Upper lobe of left lung (tissue), 4 donors: Measurements from ENCODE around the gene SLC38A3.

Experiments used
- CTCF ChIP-seq, 6 experiments: fragments of 450-650 bp in 4 of 6; fragments of 200-600 bp in 2 of 6; sonication (generic) in 2 of 6; IDR thresholded peaks; one replicate each; pipeline ENCODE4 v1.5.1; 2016 to 2019; ENCODE audit warnings: antibody characterized with exemption in 6 of 6
- EP300 ChIP-seq, 4 donors: sonication (generic); formaldehyde crosslinking; IDR thresholded peaks; one replicate each; pipeline ENCODE4 v1.5.1; 2017; ENCODE audit warnings: antibody characterized with exemption in 4 of 4, control low read depth in 2 of 4

GRCh38 chr3:50171540-50172301 is 33.4 kb upstream of the SLC38A3 start:
- no peak for TF ChIP-seq EP300 (IDR thresholded peaks at IDR 0.05)
- TF ChIP-seq CTCF (IDR thresholded peaks at IDR 0.05), result no peak
